GM18505 (cell line): ENCODE measurements around the gene POLN.

ENCODE experiments used
- ATAC-seq: cut with Tn5 transposase; IDR thresholded peaks from one replicate; pipeline ENCODE4 v1.9.1; 2021; ENCODE audit not compliant: unreplicated experiment
- POLR2A ChIP-seq: IDR thresholded peaks from 4 replicates; pipeline ENCODE4 v1.6.1; 2011; ENCODE audit warnings: borderline replicate concordance; ENCODE audit not compliant: insufficient read depth, insufficient read length; ENCODE audit errors: extremely low read depth

Gene POLN

GRCh38 chr4:2256781-2257191 is 14.9 kb upstream of the POLN start:
- no peak for TF ChIP-seq POLR2A
- ATAC-seq, result no peak

- ATAC-seq, result no peak
- no peak for TF ChIP-seq POLR2A
These were observed 14.3 kb upstream of the POLN start for GRCh38 chr4:2256156-2256731.

- ATAC-seq, result no peak
- no peak for TF ChIP-seq POLR2A
These were observed 13.7 kb upstream of the POLN start for GRCh38 chr4:2255501-2256155.

GRCh38 chr4:2254665-2255500 is 13.0 kb upstream of the POLN start:
- ATAC-seq, result no peak
- TF ChIP-seq POLR2A, result no peak

- ATAC-seq, result no peak
- no peak for TF ChIP-seq POLR2A
These were observed 11.5 kb upstream of the POLN start for GRCh38 chr4:2253160-2254084.

GRCh38 chr4:2252530-2253091 is 10.7 kb upstream of the POLN start:
- TF ChIP-seq POLR2A, result no peak
- no peak for ATAC-seq

- ATAC-seq, result no peak
- TF ChIP-seq POLR2A, result no peak
These were observed 10.0 kb upstream of the POLN start for GRCh38 chr4:2251795-2252529.

GRCh38 chr4:2251073-2251794 is 9.3 kb upstream of the POLN start:
- no peak for TF ChIP-seq POLR2A
- ATAC-seq, result no peak

GRCh38 chr4:2250357-2251072 is 8.6 kb upstream of the POLN start:
- no peak for ATAC-seq
- no peak for TF ChIP-seq POLR2A

GRCh38 chr4:2249526-2250356 is 7.8 kb upstream of the POLN start:
- TF ChIP-seq POLR2A, result no peak
- no peak for ATAC-seq
